HepG2 (cell line): ENCODE results near the gene RBPJ. TPM values are rescaled to one million over a fixed set of nuclear protein-coding genes. Genes with fewer than 3 reads are reported as not detected.

ENCODE experiments used
- ARHGAP35 ChIP-seq: sonication (generic); formaldehyde crosslinking; IDR thresholded peaks from 2 replicates; pipeline ENCODE4 v1.9.0; 2022; ENCODE audit warnings: mild to moderate bottlenecking, inconsistent platforms, moderate library complexity, missing genetic modification reagents, borderline replicate concordance
- ASH2L ChIP-seq: fragments of 300-600, 200-600 bp; sonication (generic); IDR thresholded peaks from 2 replicates; pipeline ENCODE4 v1.7.0; 2017; ENCODE audit warnings: low read depth, mild to moderate bottlenecking, moderate library complexity, mixed read lengths, low read length; ENCODE audit not compliant: insufficient read length
- CC2D1A ChIP-seq: sonication (generic); formaldehyde crosslinking; IDR thresholded peaks from 2 replicates; pipeline ENCODE4 v1.8.1; 2023; ENCODE audit warnings: mild to moderate bottlenecking, missing genetic modification reagents
- CREM ChIP-seq, 2 experiments: sonication (generic) in 1 of 2; formaldehyde crosslinking in 1 of 2; IDR thresholded peaks; 2 replicates each; pipeline versions ENCODE4 v1.4.0 to v1.6.1; 2016 to 2020; ENCODE audit warnings: antibody characterized with exemption in 1 of 2, mild to moderate bottlenecking in 1 of 2, missing genetic modification reagents in 1 of 2
- ELF3 ChIP-seq: IDR thresholded peaks from 2 replicates; pipeline ENCODE4 v1.6.1; 2016; ENCODE audit warnings: missing genetic modification reagents, missing compliant biosample characterization
- ESRRA ChIP-seq: sonication (generic); formaldehyde crosslinking; IDR thresholded peaks from 2 replicates; pipeline ENCODE4 v1.5.1; 2020; ENCODE audit warnings: mild to moderate bottlenecking, low read depth, missing genetic modification reagents
- GATA4 ChIP-seq: sonication (generic); IDR thresholded peaks from 2 replicates; pipeline ENCODE4 v1.6.1; 2016; ENCODE audit warnings: antibody characterized with exemption, low read depth, borderline replicate concordance
- HHEX ChIP-seq: IDR thresholded peaks from 2 replicates; pipeline ENCODE4 v1.6.1; 2016; ENCODE audit warnings: control low read depth
- IRX3 ChIP-seq: sonication (generic); formaldehyde crosslinking; IDR thresholded peaks from 2 replicates; pipeline ENCODE4 v1.8.1; 2023; ENCODE audit warnings: mild to moderate bottlenecking, low read depth, missing genetic modification reagents, borderline replicate concordance
- POGZ ChIP-seq: sonication (generic); formaldehyde crosslinking; IDR thresholded peaks from 2 replicates; pipeline ENCODE4 v1.4.0; 2020; ENCODE audit warnings: mild to moderate bottlenecking, missing genetic modification reagents
- SNAPC5 ChIP-seq: sonication (generic); formaldehyde crosslinking; IDR thresholded peaks from 2 replicates; pipeline ENCODE4 v1.8.1; 2023; ENCODE audit warnings: mild to moderate bottlenecking, missing genetic modification reagents, borderline replicate concordance
- USF2 ChIP-seq, 2 experiments: sonication (generic) in 1 of 2; formaldehyde crosslinking in 1 of 2; IDR thresholded peaks; 2 replicates each; pipeline versions ENCODE4 v1.5.1 to v1.6.1; 2011 to 2020; ENCODE audit warnings: borderline replicate concordance in 1 of 2, low read depth in 1 of 2, low read length in 1 of 2, mild to moderate bottlenecking in 1 of 2, missing genetic modification reagents in 1 of 2, moderate library complexity in 1 of 2
- XRCC5 ChIP-seq: fragments of 200-400 bp; formaldehyde crosslinking; optimal IDR thresholded peaks from 2 replicates; pipeline ENCODE3; 2017; ENCODE audit warnings: mild to moderate bottlenecking, low read length
- ZBTB8A ChIP-seq: sonication (generic); formaldehyde crosslinking; IDR thresholded peaks from 2 replicates; pipeline ENCODE4 v1.4.0; 2020; ENCODE audit warnings: mild to moderate bottlenecking, low read depth, missing genetic modification reagents, borderline replicate concordance
- ZNF224 ChIP-seq: sonication (generic); formaldehyde crosslinking; IDR thresholded peaks from 2 replicates; pipeline ENCODE4 v1.5.0; 2020; ENCODE audit warnings: mild to moderate bottlenecking, missing genetic modification reagents
- ZNF281 ChIP-seq: sonication (generic); formaldehyde crosslinking; IDR thresholded peaks from 2 replicates; pipeline ENCODE4 v1.4.0; 2020; ENCODE audit warnings: missing genetic modification reagents, borderline replicate concordance
- ZNF746 ChIP-seq: sonication (generic); formaldehyde crosslinking; IDR thresholded peaks from 2 replicates; pipeline ENCODE4 v1.8.0; 2022; ENCODE audit warnings: mild to moderate bottlenecking, missing genetic modification reagents
- ZNF790 ChIP-seq: sonication (generic); formaldehyde crosslinking; IDR thresholded peaks from 2 replicates; pipeline ENCODE4 v1.8.0; 2022; ENCODE audit warnings: missing genetic modification reagents, mild to moderate bottlenecking, borderline replicate concordance
- ZNF816 ChIP-seq: sonication (generic); formaldehyde crosslinking; IDR thresholded peaks from 2 replicates; pipeline ENCODE4 v1.8.0; 2022; ENCODE audit warnings: missing genetic modification reagents, mild to moderate bottlenecking, borderline replicate concordance
- polyA plus RNA-seq, 8 experiments: library from polyadenylated mRNA; depleted of rRNA in 3 of 8; stranded (reverse) in 7 of 8; unstranded in 1 of 8; fragments of >200 nt; fragmentation: Illumina TruSeq in 4 of 8; extraction: Trizol in 4 of 8; gene quantifications; 2 replicates each; pipeline versions ENCODE4 v1.2.1 to v1.2.3, GENCODE V29; 2011 to 2016; ENCODE audit warnings: low read depth in 4 of 8, missing spikeins in 1 of 8, mixed read lengths in 1 of 8; ENCODE audit not compliant: insufficient read depth in 1 of 8
- total RNA-seq, 5 experiments: library from RNA; depleted of rRNA; stranded (reverse); fragments of >200 nt; fragmentation: Illumina TruSeq; extraction: Trizol; gene quantifications; 2 replicates each; pipeline ENCODE4 v1.2.3, GENCODE V29; 2016; ENCODE audit warnings: low read depth in 1 of 5
- TF ChIP-seq, protein P1 (sequence below): sonication (generic); formaldehyde crosslinking; IDR thresholded peaks from 2 replicates; pipeline ENCODE4 v1.5.0; 2020; ENCODE audit warnings: mild to moderate bottlenecking, missing genetic modification reagents, borderline replicate concordance

The RBPJ gene
- total and polyA plus RNA-seq, 2 of the 13 experiments (the other 11 are each of a cell fraction or from before 2014, with no cell fraction given) = 25.9 to 33.2 TPM

- TF ChIP-seq, protein P1, sequence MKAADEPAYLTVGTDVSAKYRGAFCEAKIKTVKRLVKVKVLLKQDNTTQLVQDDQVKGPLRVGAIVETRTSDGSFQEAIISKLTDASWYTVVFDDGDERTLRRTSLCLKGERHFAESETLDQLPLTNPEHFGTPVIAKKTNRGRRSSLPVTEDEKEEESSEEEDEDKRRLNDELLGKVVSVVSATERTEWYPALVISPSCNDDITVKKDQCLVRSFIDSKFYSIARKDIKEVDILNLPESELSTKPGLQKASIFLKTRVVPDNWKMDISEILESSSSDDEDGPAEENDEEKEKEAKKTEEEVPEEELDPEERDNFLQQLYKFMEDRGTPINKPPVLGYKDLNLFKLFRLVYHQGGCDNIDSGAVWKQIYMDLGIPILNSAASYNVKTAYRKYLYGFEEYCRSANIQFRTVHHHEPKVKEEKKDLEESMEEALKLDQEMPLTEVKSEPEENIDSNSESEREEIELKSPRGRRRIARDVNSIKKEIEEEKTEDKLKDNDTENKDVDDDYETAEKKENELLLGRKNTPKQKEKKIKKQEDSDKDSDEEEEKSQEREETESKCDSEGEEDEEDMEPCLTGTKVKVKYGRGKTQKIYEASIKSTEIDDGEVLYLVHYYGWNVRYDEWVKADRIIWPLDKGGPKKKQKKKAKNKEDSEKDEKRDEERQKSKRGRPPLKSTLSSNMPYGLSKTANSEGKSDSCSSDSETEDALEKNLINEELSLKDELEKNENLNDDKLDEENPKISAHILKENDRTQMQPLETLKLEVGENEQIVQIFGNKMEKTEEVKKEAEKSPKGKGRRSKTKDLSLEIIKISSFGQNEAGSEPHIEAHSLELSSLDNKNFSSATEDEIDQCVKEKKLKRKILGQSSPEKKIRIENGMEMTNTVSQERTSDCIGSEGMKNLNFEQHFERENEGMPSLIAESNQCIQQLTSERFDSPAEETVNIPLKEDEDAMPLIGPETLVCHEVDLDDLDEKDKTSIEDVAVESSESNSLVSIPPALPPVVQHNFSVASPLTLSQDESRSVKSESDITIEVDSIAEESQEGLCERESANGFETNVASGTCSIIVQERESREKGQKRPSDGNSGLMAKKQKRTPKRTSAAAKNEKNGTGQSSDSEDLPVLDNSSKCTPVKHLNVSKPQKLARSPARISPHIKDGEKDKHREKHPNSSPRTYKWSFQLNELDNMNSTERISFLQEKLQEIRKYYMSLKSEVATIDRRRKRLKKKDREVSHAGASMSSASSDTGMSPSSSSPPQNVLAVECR (CRISPR knock-in tag) = peak; percentile 63; the same call in 1 of the 2 replicates
- TF ChIP-seq USF2 (IDR thresholded peaks at IDR 0.05; ENCODE audit: low read depth, low read length) (no peak), USF2 (CRISPR knock-in tag; IDR thresholded peaks at IDR 0.05; ENCODE audit: borderline replicate concordance) (no peak), HHEX (CRISPR knock-in tag) (no peak), ZBTB8A (CRISPR knock-in tag) (no peak; the same call in 1 of the 2 replicates), SNAPC5 (no peak), XRCC5 (peak; percentile 34), ZNF224 (CRISPR knock-in tag) (no peak), POGZ (0 out of 2 replicates have a peak, but pooled peaks have one; percentile 45), ASH2L (peak; percentile 39), ZNF746 (no peak), ZNF281 (no peak), GATA4 (no peak), CC2D1A (no peak), ELF3 (peak; percentile 38; the same call in 1 of the 2 replicates), ESRRA (CRISPR knock-in tag) (no peak), IRX3 (CRISPR knock-in tag) (no peak), ZNF790 (CRISPR knock-in tag) (no peak), CREM (IDR thresholded peaks at IDR 0.05) (peak; percentile 18; the same call in 1 of the 2 replicates), CREM (CRISPR knock-in tag; IDR thresholded peaks at IDR 0.05) (no peak), ZNF816 (no peak), ARHGAP35 (CRISPR knock-in tag) (no peak)
Measured at GRCh38 chr4:26319467-26319948, 1.3 kb upstream of the RBPJ start (continued).
